HAP-1 (cell line): Measurements from ENCODE around the gene CD74.
"Not testable (repeated sequence)": the region's sequence is repeated elsewhere in the genome, so short reads cannot be mapped to it uniquely, and the experiment has no call there.

Source experiments
- DNase-seq, 2 experiments: peaks; one replicate each; pipeline ENCODE4 v3.0.0-alpha.2; 2016 to 2020; ENCODE audit warnings: low spot score in 2 of 2
- H3K27me3 ChIP-seq: fragments of 250-450 bp; sonication (Bioruptor Pico); 2 replicates; pipeline ENCODE4 v1.5.1; 2020; ENCODE audit warnings: low read depth, mild to moderate bottlenecking, moderate library complexity
- H3K36me3 ChIP-seq: fragments of 250-450 bp; sonication (Bioruptor Pico); replicated peaks from 2 replicates; pipeline ENCODE4 v1.5.1; 2020; ENCODE audit warnings: mild to moderate bottlenecking
- H3K4me1 ChIP-seq: fragments of 250-450 bp; sonication (Bioruptor Pico); 2 replicates; pipeline ENCODE4 v1.5.1; 2020; ENCODE audit warnings: mild to moderate bottlenecking
- H3K4me3 ChIP-seq: fragments of 250-450 bp; sonication (Bioruptor Pico); 2 replicates; pipeline ENCODE4 v1.5.1; 2020; ENCODE audit warnings: mild to moderate bottlenecking, moderate library complexity
- H3K9me3 ChIP-seq: fragments of 250-450 bp; sonication (Bioruptor Pico); 2 replicates; pipeline ENCODE4 v1.5.1; 2020; ENCODE audit warnings: mild to moderate bottlenecking, moderate library complexity
- in situ Hi-C: fragments of 300-500 bp; cut with MboI; formaldehyde crosslinking; loops from 3 replicates; pipeline ENCODE4 v1.14.3; 2020; ENCODE audit warnings: low sequenced_read_pairs, inconsistent platforms, mixed read lengths

The CD74 gene

GRCh38 chr5:150434464-150434863 lies 21.8 kb upstream of the CD74 start:
- Histone ChIP-seq H3K27me3 (no peaks in the 10 kb centered on the region), H3K9me3 (no peaks in the 10 kb centered on the region), H3K36me3 (no peaks in the 10 kb centered on the region), H3K4me1 (no peaks in the 10 kb centered on the region), H3K4me3 (no peak overlapping the region)
- in situ Hi-C loops, result loop anchor here (10.0 kb wide), 2 partner anchors 280 to 310 kb away; partner anchors contain the start of gene PDGFRB
- DNase-seq, result no peak

GRCh38 chr5:150431574-150431973 lies 18.9 kb upstream of the CD74 start:
- no peak for DNase-seq
- H3K4me3 ChIP-seq, result no peak overlapping the region
- in situ Hi-C loops, result loop anchor here (10.0 kb wide), 2 partner anchors 277 to 307 kb away; partner anchors contain the start of gene PDGFRB

GRCh38 chr5:150431048-150431447 lies 18.3 kb upstream of the CD74 start:
- Histone ChIP-seq H3K27me3 (no peaks in the 10 kb centered on the region), H3K4me3 (no peak overlapping the region), H3K36me3 (no peaks in the 10 kb centered on the region), H3K4me1 (no peaks in the 10 kb centered on the region), H3K9me3 (no peaks in the 10 kb centered on the region)
- in situ Hi-C loops, result loop anchor here (10.0 kb wide), 2 partner anchors 276 to 306 kb away; partner anchors contain the start of gene PDGFRB
- no peak for DNase-seq

More at GRCh38 chr5:150431574-150431973, 18.9 kb upstream of the CD74 start:
- Histone ChIP-seq H3K4me1 (no peaks in the 10 kb centered on the region), H3K27me3 (no peaks in the 10 kb centered on the region), H3K36me3 (no peaks in the 10 kb centered on the region), H3K9me3 (no peaks in the 10 kb centered on the region)

GRCh38 chr5:150429410-150429873 lies 16.7 kb upstream of the CD74 start:
- Histone ChIP-seq H3K27me3 (no peaks in the 10 kb centered on the region), H3K4me3 (no peak overlapping the region), H3K9me3 (no peaks in the 10 kb centered on the region), H3K4me1 (no peaks in the 10 kb centered on the region), H3K36me3 (no peaks in the 10 kb centered on the region)
- DNase-seq, result no peak
- in situ Hi-C loops, result no loop called here

GRCh38 chr5:150428978-150429377 lies 16.3 kb upstream of the CD74 start:
- no peaks in the 10 kb centered on the region for H3K36me3 ChIP-seq
- DNase-seq, result no peak
- no peaks in the 10 kb centered on the region for H3K27me3 ChIP-seq
- H3K4me1 ChIP-seq, result no peaks in the 10 kb centered on the region
- no peak overlapping the region for H3K4me3 ChIP-seq
- in situ Hi-C loops, result no loop called here
- H3K9me3 ChIP-seq, result no peaks in the 10 kb centered on the region

- in situ Hi-C loops, result no loop called here
Measured at GRCh38 chr5:150428106-150428876, 15.6 kb upstream of the CD74 start.

GRCh38 chr5:150426165-150426564 lies 13.5 kb upstream of the CD74 start:
- H3K9me3 ChIP-seq, H3K4me1 ChIP-seq, H3K27me3 ChIP-seq, H3K36me3 ChIP-seq, H3K4me3 ChIP-seq, in situ Hi-C loops, DNase-seq: not testable (repeated sequence)

More at GRCh38 chr5:150428106-150428876, 15.6 kb upstream of the CD74 start:
- no peak overlapping the region for H3K4me3 ChIP-seq
- H3K36me3 ChIP-seq, result no peaks in the 10 kb centered on the region
- H3K4me1 ChIP-seq, result no peaks in the 10 kb centered on the region
- H3K9me3 ChIP-seq, result no peaks in the 10 kb centered on the region
- no peak for DNase-seq
- H3K27me3 ChIP-seq, result no peaks in the 10 kb centered on the region

GRCh38 chr5:150422758-150423157 lies 10.0 kb upstream of the CD74 start:
- H3K36me3 ChIP-seq, result no peaks in the 10 kb centered on the region
- in situ Hi-C loops, result no loop called here
- no peaks in the 10 kb centered on the region for H3K27me3 ChIP-seq
- DNase-seq, result no peak
- no peaks in the 10 kb centered on the region for H3K9me3 ChIP-seq
- H3K4me3 ChIP-seq, result no peak overlapping the region
- no peaks in the 10 kb centered on the region for H3K4me1 ChIP-seq

- H3K4me1 ChIP-seq, result no peaks in the 10 kb centered on the region
- H3K9me3 ChIP-seq, result no peaks in the 10 kb centered on the region
- in situ Hi-C loops, result no loop called here
- H3K4me3 ChIP-seq, result no peak overlapping the region
- no peaks in the 10 kb centered on the region for H3K36me3 ChIP-seq
- no peak for DNase-seq
- H3K27me3 ChIP-seq, result no peaks in the 10 kb centered on the region
Measured at GRCh38 chr5:150422075-150422474, 9.4 kb upstream of the CD74 start.

- in situ Hi-C loops, result no loop called here
- Histone ChIP-seq H3K4me3 (no peak overlapping the region), H3K4me1 (no peaks in the 10 kb centered on the region), H3K36me3 (no peaks in the 10 kb centered on the region), H3K27me3 (no peaks in the 10 kb centered on the region), H3K9me3 (no peaks in the 10 kb centered on the region)
- DNase-seq, result no peak
Measured at GRCh38 chr5:150419630-150420270, 7.0 kb upstream of the CD74 start.

- H3K36me3 ChIP-seq, in situ Hi-C loops: not testable (repeated sequence)
Measured at GRCh38 chr5:150413902-150414790, 1.4 kb upstream of the CD74 start.

GRCh38 chr5:150413176-150413901 lies 629 bp upstream of the CD74 start:
- DNase-seq, result no peak
- Histone ChIP-seq H3K36me3 (no peaks in the 10 kb centered on the region), H3K4me1 (peaks cover 3% of the 10 kb centered on the region; the same call in 1 of the 2 replicates), H3K4me3 (no peak overlapping the region), H3K9me3 (no peaks in the 10 kb centered on the region), H3K27me3 (no peaks in the 10 kb centered on the region)
- in situ Hi-C loops, result no loop called here

More at GRCh38 chr5:150413902-150414790, 1.4 kb upstream of the CD74 start:
- H3K4me3 ChIP-seq, DNase-seq, H3K4me1 ChIP-seq, H3K27me3 ChIP-seq, H3K9me3 ChIP-seq: not testable (repeated sequence)
